Activated naive CD4-positive, alpha-beta T cell treated with anti-CD3 and anti-CD28 coated beads, Interleukin-2, amount 50 U/mL, for 16 hours (primary cell): ENCODE measurements around the gene YIPF5.

Source experiments
- DNase-seq: peaks from one replicate; pipeline ENCODE4 v3.0.0-alpha.2; 2020

Gene YIPF5

DNA sequence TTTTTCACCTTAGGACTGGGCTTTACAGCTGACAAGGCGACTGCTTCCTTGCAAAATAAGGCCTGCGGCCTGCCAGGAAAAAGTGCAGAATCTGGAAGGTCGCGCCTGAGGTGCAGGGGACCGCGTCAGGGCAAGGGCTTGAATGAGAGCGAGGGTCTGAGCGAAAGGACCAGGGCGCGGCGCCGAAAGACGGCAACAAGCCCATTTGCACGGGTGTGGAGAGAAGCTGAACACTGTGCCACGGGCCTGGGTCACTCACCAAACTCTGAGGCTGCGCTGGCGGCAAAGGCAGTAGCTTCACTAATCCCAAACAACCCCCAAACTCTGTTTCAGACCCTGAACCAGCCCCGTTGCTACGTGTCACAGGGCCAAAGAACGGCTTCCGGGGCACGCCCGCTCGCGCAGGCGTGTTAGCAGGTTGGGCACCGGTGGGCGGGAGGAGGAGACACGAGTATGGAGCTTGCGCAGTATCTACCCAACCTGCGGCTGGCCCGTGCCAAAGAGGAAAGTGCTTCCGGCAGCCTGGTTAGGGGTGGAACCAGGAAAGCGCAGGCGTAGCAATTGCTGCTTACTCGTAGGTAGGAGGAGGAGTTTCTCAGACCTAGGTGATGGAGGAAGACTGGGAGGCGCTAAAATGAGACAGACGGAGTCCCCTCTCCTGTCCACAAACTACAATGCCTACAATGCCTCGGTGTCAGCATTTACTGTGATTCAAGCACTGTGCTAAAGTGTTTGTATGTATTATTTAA, at the start of gene YIPF5, which contains the start of gene KCTD16:
YIPF5 (minus strand) TSS at position 384 of the 749 bp plus-strand sequence. CDS start 704 bp downstream, outside the sequence.
KCTD16 (plus strand) TSS at position 598 of the 749 bp plus-strand sequence.
- peak; percentile 97 for DNase-seq

DNA sequence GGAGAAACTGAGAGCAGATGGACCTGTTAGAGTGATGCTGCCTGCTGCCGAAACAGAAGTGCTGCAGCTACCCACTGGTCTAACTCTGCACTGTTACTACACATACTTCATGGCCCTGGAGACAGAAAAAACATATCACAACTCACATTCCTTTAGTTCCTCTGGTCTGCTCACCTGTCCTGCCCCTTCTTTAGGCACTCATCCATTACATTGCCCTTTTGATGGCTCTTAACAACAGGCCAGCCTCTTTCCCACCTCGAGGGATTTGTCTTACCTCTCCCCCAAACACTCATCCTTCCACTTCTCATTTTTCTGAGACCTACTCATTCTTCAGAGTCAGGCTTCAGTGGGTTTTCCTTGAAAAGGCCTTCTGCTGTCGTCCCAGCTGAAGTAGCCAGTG, 49.4 kb upstream of the YIPF5 start:
- DNase-seq = no peak

DNA sequence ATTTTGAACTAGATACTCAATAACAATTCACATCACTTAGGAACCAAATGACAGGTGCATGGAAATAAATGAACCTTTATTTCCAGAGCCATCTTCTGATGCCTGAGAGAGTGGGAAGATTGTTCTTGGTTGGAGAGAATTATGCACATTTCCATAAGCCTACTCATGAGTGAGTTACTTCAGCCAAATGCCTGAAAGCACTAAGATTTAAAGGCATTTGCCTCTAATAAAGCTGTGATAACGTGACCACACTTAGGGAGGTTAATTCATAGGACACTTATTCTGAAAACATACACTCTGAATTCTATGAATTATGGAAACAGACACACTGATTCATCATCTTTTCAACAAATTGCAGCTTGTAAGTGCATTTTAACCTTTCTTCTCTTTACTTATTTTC, 40.2 kb upstream of the YIPF5 start:
- no peak for DNase-seq

DNA sequence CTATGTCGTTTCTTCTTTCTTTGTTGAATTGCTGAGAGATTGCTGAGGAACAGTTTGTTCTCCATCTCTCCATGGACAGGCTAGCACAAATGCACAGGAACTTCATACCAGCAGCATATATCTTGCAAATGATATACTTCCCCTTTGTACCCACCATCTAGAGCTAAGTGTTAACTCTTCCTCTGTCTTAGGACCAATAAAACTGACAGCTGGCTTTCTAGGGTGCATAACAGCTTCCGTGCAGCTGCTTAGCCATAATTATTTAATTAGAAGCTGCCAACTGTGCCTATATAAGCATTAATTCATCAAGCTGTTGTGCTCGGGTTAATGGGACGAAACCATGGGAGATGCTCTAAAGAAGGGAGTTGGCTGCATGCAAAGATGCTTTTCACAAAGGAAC, 38.9 kb upstream of the YIPF5 start:
- no peak for DNase-seq

DNA sequence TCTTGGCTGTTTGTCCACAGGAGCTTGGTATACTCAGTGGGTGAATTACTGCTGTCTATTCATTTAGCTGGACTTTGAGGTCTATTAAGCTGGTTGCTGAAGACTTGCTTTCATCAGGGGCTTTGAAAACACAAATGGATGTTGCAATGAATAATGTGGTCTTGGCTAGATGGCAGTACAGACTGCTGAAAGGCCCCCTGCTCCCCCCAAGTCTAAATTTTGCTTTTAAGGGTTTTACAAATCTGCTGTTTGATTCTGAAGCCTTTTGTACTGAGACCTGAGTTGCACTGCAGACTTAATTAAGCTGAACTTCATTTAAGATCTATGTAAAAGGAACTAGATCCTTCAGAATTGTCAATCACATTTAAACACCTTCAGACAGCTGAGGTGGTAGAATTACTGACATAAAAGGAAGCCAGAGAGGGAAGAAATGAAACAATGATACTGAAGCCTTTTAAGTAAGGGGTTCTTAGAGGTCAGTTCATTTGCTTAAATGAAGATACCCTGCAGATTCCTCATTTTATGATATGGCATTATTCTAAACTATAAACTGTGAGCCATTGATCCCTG, 37.5 kb upstream of the YIPF5 start:
- no peak for DNase-seq

DNA sequence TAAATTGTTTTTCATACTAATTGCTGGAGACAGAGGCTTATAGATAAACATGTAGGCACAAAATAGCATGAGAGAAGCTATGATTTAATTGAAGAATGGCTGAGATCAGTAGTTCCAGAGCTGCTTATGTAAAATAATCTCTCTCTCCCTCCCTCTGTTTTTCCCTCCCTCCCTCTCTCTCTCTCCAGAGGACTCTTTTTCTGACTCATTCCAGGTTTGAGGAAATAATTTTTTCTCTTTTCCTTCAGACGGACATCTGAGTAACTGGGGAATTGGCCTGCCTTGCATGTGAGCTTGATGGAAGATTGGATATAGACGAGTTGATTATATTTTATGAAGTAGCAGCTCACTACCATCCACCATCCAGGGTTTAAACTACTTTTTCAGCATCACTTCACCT, 35.7 kb upstream of the YIPF5 start:
- no peak for DNase-seq

DNA sequence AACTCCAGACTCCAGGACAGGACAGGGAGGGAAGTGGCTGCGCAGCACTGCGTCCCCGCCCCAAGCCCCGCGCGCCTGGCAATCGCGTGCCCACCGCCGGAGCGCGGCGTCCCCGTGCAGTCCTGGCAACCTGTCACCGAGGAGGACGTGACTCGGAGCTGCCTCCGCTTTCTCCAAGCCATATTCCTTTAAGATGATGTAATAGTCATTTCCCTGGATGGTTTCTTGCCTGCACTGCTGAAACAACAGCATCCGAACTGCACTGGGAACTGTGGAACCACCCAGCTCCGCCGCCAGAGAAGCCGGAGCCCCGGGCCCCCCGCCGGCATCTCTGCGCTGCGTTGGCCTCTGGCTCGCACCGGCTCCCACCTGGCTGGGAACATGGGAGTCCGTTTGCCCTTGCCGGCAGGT, 34.7 kb upstream of the YIPF5 start:
- DNase-seq = no peak

DNA sequence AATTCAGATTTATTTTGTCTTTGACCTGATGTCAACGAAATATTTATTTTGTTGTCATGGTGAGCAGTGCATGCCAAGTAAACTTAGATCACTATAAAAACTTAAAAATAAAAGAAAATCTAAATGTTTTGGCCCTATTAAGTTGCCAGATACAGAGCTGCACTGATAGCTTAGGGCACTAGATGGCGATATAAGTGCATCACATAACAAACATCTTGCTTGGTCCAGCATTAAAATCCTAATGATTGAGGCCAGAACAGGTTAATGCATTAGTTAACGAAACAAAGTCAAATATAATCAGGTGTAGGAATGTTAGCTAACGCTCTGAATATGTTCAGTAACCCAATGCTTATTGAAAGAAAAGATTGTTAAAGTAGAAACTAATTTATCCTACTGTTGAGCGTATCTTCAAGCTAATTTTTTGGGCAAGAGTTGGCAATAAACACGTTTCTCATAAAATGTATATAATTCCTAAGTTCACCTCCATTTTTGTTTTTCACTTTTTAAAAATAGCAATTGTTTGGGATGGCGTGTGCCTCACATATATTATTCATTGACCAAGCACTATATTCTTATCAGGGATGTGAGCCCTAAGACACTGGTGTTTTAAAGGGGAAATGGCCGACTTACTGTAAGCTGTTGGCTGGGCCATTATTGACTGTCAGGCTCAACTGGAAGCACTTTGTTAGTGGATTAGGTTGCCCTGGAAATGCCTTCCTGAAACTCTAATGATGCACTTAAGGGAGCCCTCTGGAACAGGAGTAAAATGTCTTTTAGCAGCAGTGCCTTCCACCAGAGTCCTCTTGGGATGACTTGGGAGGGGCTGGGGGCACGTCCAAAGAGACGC, 33.5 kb upstream of the YIPF5 start:
- DNase-seq = peak; percentile 29

DNA sequence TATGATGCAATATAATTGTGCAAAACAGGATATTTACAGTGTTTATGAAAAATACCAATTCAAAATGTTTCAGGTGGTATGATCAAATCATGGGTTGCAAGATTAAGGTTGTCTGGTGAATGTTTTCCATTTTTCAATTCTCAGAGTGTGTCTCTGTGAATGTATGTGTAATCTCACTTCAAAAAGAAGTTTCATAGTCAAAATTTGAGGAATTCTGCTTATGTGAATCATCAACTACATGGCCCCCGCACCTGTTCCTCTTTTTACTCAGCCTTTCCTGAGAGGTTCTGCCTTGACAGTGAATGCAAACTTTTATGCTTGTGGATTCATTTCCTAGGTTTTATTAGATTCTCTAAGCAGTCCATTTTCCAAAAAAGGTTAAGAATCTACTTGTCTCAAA, 32.3 kb upstream of the YIPF5 start:
- no peak for DNase-seq

DNA sequence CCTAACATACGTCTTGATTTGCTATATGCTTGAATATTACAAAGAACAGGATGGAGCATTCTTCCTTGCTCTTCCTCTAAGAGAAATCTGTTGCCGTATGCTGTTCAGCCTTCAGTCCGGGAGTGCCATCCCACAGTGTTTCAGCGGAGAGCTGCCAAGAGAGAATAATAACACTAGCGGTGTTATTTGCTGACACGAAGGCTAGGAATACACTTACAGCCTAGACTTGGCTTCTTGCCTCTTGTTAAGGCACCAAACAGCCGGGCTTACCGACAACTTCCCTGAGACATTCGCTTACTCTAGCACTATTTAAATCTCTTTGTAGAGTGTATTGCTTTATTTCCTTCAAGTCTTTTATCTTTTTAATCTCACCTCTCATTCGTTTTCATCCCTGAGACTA, 31.6 kb upstream of the YIPF5 start:
- no peak for DNase-seq

DNA sequence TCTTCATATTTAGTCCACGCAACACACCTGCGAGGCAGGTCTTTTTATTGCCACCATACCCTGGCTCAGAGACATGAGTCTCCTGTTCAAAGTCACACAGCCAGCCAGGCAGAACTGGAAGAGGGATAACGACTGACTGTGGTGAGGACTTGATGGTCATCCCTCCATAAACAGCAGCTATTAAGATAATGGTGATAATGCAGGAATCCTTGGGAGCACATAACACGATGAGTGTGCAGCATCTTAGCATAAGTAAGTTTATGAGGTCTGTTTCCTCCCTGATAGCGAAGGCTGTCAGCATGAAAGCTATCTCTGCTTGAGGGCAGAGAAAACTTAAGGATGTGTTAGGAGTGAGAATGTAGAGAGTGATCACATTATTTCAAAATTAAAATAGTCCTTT, 31.1 kb upstream of the YIPF5 start:
- DNase-seq = no peak

DNA sequence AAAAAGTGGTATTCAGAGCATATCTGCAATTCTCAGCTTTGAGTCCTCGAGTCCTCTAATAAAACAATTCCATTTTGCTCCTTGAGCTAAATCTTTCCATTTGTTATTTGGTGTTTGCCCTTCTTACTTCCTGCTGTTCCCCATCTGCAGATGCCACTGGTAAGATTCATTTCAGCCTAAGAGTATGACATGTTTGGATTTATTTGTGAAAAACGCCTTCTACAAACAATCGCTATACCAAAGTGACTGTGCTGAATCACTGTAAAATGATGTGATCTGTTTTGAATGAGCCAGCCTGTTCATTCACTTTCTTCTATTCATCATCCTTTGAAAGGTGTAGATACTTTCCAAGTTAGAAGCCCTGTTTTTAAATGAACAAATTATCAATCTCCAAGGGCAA, 27.9 kb upstream of the YIPF5 start:
- DNase-seq = no peak

DNA sequence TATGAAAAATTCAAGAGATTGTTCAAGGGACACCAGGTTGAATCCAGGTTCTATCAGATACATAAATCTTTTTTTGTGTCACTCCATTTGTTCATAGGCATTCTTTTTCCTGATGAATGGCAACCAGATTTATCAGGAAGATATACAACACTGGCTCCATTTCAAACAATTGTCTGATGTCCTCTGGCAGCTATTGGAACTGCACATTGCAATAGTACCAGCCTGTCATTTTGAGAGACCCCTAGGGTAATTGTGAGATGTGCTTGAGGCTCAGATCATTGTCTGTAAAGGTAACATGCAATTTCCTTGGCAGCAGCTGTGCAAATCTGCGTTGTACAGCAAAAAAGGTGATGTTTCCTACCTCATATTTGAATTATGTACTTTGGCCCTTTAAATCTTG, 26.2 kb upstream of the YIPF5 start:
- DNase-seq = no peak

DNA sequence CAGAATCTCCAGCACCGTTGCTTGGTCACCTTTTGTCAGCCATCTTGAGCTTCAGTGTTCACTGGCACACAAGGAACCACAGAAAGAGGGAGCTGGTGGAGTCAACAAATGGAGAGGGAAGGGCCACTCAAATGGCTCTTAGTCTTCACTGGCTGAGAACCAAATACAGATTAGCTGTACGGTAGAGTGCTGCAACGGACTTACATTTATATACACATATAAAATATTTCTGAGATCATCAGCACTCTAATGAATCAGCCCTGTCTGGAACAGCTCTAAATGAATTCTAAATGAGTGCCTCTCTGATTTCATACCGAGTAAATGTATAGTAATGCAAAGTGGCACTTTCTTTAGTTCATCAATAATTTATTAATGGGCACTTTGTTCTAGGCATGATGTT, 25.0 kb upstream of the YIPF5 start:
- no peak for DNase-seq

DNA sequence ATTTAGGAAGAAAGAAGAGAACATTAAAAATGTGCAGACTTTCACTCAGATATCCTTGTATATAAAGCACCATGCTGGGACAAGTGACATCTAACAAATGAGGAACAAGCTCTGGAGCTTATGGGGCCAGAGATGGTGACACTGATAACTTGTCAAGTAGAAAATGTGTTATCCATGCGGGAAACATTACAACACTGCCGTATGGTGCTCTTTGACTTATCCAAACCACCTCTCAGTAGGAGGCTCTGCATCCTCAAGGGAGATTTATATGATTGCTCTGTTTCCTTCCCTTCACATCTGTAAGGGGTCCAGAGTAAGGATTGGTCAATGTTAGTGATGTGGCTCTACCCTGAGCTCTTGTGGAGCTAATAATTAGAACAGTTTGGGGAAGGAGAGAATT, 23.7 kb upstream of the YIPF5 start:
- DNase-seq = no peak

DNA sequence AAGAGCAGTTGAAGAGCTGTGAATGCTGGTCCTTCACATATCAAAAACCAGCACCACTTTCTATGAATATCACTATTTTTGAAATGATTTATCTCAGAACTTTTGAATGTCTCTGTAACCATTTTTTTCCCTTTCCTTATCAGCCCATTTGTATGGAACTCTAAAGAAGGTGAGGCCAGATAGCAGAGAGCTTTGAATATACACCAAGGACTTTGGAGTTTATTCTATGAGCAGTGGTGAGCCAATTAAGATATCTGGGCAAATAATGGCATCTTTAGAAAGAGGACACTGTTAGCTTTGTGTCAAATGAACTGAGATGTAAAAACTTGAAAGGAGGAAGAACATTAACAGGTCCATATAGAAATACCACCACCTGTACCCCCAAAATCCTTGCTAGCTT, 22.2 kb upstream of the YIPF5 start:
- no peak for DNase-seq

DNA sequence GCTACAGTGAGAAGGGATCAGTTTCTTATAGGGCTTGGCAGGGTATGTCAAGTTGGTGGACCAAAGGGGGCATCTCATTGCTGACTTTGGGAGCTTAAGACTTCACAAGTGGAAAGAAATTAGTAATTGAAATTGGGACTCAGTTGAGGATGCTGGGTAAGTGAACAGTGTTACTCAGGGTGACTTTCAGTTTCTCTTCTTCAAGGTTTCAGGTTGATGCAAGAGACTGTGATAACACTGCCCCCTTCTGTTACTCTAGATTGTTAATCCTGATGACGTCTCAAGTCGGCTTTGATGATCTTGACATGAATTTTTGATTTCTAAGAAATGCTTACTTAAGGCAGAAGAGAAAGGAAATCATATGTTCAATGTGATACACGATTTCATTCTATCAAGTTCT, 21.5 kb upstream of the YIPF5 start:
- no peak for DNase-seq

DNA sequence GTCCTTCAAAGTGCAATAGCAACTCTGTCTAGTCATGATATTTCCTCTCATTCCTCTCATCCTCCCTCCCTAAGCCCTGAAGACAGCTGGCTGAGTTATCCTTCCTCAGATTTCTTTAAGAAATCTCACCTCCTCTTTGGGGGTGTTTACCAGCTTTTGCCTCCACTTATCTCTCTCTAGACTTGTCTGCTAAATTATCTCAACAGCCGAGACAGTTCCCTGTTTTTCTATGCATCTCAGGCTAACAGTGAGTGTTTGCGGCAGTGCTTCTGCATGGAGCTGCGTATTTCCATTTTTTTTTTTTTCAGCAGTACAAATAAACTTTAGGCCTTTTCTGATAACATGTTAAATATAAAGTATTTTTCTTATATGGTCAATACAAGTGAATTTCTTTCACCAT, 21.1 kb upstream of the YIPF5 start:
- no peak for DNase-seq

DNA sequence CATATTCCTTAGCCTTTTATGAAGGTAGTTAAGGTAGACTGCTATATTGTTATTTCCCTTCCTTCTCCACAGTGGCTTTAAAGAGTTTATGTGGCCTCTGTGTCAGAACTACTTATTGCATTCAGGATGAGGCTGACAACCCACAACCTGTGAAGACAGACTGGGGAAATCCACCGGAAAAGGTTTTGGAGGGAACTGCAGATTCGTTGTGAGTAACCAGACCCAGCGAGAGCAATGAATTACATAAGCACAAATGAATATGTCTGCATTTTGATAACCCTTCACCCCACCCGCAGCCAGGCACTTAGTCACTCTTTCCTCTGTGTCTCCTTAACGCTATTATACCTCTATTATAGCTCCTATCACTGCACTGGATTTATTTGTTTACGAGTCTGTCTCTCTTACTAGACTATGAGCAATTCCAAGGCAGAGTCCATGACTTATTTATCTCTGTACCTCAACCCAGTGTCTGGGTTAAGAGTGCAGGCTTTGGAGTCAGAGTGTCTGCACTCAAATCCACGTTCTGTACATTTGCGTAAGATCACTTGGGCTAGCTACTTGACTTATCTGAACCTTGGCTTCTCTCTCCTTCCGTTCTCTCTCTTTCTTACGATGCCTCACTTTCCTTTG, 19.5 kb upstream of the YIPF5 start:
- peak; percentile 77 for DNase-seq

DNA sequence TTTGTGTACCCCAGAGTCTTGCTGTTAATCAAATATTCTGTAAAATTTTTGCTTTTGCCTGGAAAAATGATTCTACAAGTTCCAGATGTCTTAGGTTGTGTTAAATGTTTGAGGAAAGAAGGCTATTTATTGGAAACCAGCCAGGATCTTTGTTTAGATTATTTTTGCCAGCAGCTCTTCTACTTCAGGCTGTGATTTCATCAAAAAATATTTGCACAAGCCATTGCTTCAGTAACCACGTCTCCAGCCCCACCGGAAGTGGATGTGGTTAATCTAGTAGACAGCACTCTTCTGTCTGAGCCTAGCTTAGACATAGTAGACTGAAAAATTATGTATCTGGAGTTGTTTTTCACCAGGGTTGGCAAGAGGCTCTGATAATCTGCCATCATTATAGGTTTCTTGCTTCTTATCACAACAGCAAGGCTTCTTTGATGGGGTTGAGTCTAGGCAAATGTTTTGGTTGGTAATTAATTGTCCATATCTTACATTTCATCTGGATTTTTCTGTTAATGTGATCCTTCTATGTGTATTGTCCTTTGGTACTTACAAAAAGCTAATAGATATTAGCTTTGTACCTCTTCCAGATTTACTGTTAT, 17.3 kb upstream of the YIPF5 start:
- peak; percentile 56 for DNase-seq

DNA sequence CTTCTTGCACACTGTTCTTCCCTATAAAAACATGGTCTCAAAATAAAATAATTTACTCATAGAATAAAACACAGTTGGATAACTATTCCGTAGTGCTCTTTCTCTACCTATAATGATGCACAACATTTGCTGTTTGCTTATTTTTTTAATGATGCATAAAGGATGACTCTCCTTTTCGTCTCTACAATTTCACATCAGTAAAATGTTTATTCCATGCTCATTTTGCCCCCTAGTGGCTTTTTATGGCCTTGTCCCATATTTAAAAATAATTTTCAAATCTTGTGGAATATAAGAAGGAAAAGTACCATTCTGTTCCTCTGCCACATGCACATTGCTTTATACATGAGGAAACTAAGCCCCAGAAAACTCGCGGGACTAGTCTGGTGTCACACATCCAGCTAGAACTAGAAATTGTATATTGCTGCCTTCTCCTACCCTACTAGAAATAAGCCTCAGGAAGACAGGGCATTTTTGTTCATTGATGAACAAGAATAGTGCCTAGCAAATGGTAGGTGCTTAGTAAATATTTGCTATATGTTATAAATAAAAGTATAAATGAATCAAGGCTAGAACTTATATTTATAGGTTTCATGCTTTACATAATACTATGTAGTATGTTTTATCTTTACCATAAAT, 12.9 kb upstream of the YIPF5 start:
- DNase-seq = no peak

DNA sequence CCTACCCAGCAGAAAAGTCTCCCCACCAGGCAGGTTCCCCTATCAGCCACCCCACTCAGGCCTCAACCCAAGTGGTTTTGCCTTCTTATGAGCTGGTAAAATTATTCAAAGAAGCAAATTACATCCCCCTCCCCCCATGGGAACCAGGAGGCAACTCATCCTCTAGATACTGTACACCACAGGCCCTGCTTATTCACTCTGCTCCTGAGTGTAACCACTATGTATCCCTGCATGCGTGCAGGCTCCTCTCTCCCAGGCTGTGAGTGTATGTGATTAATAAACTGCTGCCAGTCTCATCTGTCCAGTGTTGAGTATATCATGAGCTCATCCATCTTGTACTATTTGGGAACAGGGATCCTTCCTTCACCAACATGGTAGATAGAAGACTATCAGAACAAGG, 8.8 kb upstream of the YIPF5 start:
- no peak for DNase-seq

DNA sequence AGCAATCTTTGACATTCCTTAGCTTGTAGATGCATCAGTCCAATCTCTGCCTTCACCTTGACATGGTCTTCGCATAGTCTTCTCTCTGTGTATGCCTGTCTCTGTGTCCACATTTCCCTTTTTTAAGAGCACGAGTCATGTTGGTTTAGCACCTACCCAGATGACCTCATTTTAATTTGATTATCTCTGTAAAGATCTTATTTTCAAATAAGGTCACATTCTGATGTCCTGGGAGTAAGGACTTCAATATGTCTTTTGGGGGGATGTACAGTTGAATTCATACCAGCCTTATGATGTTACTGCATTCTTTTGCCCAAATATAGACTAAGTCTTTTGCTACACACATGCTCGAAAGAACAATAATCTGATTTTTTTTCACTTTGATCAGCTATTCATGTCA, 7.1 kb upstream of the YIPF5 start:
- no peak for DNase-seq
